Hindlimb muscle (tissue), 1 donor: ENCODE results near the gene TRPT1. TPM values are rescaled to one million over a fixed set of nuclear protein-coding genes. Genes with fewer than 3 reads are reported as not detected.
"Not testable (repeated sequence)": the region's sequence is repeated elsewhere in the genome, so short reads cannot be mapped to it uniquely, and the experiment has no call there.

Experiments
- DNase-seq: peaks from one replicate; pipeline ENCODE4 v3.0.0-alpha.2; 2013
- polyA plus RNA-seq: library from polyadenylated mRNA; unstranded; fragments of 120-200 nt; gene quantifications from one replicate; pipeline ENCODE4 v1.2.1, GENCODE V29; 2013; ENCODE audit not compliant: insufficient read length

TRPT1 gene
- polyA plus RNA-seq, 1 donor = 81.4 TPM

GRCh38 chr11:64258946-64259532 is 33.1 kb upstream of the TRPT1 start:
- no peak for DNase-seq

- no peak for DNase-seq
These were observed 32.4 kb upstream of the TRPT1 start for GRCh38 chr11:64258356-64258755.

- DNase-seq = no peak
These were observed 30.3 kb upstream of the TRPT1 start for GRCh38 chr11:64256300-64256699.

GRCh38 chr11:64255135-64256128 is 29.4 kb upstream of the TRPT1 start:
- no peak for DNase-seq

- no peak for DNase-seq
These were observed 28.3 kb upstream of the TRPT1 start for GRCh38 chr11:64254326-64254725.

GRCh38 chr11:64253481-64253880 is 27.5 kb upstream of the TRPT1 start:
- no peak for DNase-seq

- DNase-seq = no peak
These were observed 27.1 kb upstream of the TRPT1 start for GRCh38 chr11:64253043-64253442.

GRCh38 chr11:64252003-64252872 is 26.3 kb upstream of the TRPT1 start:
- DNase-seq = no peak

GRCh38 chr11:64251753-64252002 is 25.7 kb upstream of the TRPT1 start:
- no peak for DNase-seq

GRCh38 chr11:64251016-64251752 is 25.2 kb upstream of the TRPT1 start, which contains the start of gene PLCB3:
TSS of gene PLCB3 (plus strand) at chr11:64251530. CDS start at chr11:64251650, 120 bp downstream.
- no peak for DNase-seq

- no peak for DNase-seq
These were observed 24.5 kb upstream of the TRPT1 start for GRCh38 chr11:64250415-64251015.

- DNase-seq = no peak
These were observed 23.8 kb upstream of the TRPT1 start for GRCh38 chr11:64249563-64250414.

GRCh38 chr11:64249038-64249437 is 23.1 kb upstream of the TRPT1 start:
- no peak for DNase-seq

- DNase-seq = no peak
These were observed 22.6 kb upstream of the TRPT1 start for GRCh38 chr11:64248578-64248977.

- no peak for DNase-seq
These were observed 21.9 kb upstream of the TRPT1 start for GRCh38 chr11:64247729-64248531.

GRCh38 chr11:64246871-64247728 is 21.1 kb upstream of the TRPT1 start, which contains the start of gene PPP1R14B:
TSS of gene PPP1R14B (minus strand) at chr11:64246943. CDS start at chr11:64246673, 270 bp downstream.
- peak; percentile 90 for DNase-seq

- DNase-seq = not testable (repeated sequence)
These were observed 20.6 kb upstream of the TRPT1 start for GRCh38 chr11:64246621-64246870.

- DNase-seq = peak; percentile 62
These were observed 20.0 kb upstream of the TRPT1 start for GRCh38 chr11:64245797-64246620.
